GM12873 (cell line): Measurements from ENCODE around the gene MPO.

ENCODE experiments used
- TF ChIP-seq, protein P1 (sequence below): IDR thresholded peaks from 2 replicates; pipeline ENCODE4 v1.5.1; 2012; ENCODE audit warnings: low read depth, mild to moderate bottlenecking, moderate library complexity, low read length, control low read depth; ENCODE audit not compliant: insufficient read depth; ENCODE audit errors: missing control alignments

The MPO gene

DNA sequence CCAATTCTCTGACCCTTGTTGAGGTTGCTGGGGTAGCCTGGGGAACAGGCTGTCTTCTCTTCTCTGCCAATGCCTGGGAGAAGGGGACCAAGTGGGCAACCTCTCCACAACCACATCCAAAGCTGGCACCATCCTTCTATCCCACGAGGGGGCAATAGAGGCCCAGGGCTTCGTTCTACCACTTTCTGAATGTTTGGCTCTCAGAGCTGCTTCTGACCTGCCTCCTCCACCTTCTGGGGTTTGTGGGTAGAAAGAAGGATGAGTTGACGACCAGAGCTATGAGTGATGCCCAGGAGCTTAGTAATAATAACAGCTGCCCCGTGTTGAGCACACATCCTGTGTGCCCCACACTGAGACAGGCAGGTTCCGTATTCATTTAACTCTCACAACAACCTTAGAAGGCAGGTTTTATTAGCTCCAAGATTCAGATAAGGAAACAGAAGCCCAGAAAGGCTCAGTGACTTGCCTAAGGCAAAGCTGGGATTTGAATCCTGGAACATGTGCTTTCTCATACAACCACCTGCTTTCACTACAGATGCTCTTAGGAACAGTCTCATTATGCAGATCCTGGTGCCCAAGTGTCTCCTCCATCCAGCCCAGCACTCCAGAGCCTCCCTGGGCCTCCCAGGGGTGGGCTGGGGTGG, 36.8 kb upstream of the MPO start:
- TF ChIP-seq, protein P1, sequence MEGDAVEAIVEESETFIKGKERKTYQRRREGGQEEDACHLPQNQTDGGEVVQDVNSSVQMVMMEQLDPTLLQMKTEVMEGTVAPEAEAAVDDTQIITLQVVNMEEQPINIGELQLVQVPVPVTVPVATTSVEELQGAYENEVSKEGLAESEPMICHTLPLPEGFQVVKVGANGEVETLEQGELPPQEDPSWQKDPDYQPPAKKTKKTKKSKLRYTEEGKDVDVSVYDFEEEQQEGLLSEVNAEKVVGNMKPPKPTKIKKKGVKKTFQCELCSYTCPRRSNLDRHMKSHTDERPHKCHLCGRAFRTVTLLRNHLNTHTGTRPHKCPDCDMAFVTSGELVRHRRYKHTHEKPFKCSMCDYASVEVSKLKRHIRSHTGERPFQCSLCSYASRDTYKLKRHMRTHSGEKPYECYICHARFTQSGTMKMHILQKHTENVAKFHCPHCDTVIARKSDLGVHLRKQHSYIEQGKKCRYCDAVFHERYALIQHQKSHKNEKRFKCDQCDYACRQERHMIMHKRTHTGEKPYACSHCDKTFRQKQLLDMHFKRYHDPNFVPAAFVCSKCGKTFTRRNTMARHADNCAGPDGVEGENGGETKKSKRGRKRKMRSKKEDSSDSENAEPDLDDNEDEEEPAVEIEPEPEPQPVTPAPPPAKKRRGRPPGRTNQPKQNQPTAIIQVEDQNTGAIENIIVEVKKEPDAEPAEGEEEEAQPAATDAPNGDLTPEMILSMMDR = peak; percentile 92

DNA sequence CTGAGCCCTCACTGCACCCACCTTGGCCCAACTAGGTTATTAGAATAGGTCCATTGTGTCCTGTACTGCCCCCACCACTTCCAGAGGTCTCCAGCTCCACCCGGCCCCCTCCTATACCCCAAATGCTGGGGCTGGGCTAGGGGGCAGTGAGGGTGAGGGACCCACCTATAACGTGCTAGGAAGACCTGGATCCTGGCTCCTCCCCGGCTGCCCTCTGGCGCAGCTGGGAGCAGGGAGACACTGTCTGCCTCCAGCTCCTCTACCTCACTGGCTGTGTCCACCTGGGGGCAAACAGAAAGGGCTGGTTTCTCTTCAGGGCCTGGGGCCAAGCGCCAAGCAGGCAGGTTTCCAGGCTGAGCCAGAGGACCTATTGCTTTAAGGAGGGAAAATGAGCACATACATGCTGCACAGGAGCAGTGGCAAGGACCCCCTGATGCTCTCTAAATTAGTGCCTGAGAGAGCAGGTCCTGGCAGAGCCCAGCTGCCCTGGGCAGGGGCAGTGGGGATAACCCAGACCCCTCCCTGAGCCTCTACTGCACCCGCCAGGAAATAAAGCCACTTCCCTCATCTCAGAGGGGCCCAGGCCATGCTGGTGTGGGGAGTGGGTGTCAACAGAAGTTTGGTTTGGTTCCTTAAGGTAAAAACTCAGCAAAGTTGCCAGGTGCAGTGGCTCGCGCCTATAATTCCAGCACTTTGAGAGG, 35.7 kb upstream of the MPO start:
- TF ChIP-seq, protein P1 = no peak

DNA sequence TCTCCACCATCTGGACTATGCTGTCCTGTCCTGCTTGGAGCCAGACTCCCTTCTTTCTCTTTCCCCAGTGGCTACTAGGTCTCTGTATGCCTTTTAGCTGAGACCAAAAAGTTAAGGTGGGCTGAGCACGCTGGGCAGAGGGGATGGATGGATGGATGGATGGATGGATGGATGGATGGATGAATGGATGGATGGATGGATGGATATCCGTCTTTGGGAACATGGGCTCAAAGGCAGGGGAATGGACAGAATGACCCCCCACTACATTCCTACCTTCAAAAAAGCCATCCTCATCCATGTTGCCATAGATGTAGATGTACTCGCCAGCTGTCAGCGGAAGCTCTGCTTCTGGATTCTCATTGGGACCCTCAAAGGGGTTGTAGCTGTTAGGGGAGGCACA, 35.0 kb upstream of the MPO start:
- TF ChIP-seq, protein P1 = no peak

DNA sequence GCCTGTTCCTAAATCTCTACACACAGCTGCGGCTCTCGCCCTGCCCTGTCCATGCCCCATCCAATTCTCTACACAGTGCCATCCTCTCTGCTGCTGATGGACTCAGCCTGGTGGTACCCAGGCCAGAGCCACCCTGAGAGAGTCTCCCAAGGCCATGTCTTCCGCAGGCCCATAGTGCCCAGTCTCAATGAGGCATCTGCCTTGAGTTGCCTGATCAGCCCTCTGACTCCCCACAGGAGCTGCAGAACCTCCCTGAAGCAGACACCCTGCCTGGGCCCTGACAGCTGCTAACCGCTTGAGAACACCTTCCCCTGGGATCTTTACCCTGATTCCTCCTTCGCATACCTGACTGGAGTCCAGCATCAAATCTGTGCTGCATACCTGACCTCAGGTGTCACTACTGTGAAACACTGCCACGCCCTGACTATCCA, 34.6 kb upstream of the MPO start:
- TF ChIP-seq, protein P1 = no peak

DNA sequence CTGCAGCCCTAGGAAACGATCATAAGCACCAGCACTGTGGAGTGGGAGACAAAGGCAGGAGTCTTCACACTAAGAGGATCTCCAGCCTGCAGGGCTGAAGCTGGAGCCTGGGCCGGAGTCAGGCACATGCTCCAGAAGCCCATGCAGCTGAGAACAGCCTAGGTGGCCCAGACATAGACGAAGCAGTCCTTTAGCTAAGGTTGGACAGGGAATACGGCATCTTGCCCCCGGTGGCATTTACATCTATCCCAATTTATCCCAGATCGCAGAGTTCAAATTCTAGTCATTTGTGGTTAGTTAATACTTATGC, 33.9 kb upstream of the MPO start:
- TF ChIP-seq, protein P1 = no peak

DNA sequence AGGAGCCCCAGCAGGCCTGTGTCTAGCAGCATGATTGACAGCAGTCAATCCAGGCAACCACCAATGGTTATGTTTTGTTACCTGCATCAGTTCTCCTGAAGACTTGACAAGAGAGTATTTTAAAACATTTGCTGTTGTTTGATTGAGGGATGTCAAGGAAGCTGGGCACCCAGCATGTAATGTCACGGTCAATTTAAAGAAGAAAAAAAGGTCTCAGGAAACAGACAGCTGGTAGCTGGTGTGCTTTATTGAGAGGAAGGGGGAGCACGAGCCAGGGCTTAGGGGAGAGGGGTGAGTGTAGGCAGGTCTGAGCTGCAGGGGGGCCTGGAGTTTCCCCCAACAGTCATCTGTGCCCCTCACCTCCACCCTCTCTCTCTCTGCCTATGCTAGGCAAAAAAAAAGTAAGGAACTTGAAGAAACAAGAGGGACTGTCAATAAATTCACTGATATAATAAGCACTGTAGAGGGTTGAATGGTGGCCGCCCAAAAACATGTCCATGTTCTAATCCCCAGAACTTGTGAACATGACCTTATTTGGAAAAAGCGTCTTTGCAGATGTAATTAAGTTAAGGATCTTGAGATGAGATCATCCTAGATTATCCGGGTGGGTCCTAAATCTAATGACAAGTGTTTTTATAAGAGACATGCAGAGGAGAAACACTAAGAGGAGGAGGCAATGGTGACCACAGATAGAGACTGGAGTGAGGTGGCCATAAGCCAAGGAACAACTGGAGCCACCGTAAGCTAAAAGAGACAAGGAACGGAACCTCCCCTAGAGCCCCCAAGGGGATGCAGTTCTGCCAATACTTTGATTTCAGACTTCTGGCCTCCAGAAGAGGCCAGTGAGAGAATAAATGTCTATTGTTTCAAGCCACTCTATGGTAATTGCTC, 33.3 kb upstream of the MPO start:
- TF ChIP-seq, protein P1 = no peak

DNA sequence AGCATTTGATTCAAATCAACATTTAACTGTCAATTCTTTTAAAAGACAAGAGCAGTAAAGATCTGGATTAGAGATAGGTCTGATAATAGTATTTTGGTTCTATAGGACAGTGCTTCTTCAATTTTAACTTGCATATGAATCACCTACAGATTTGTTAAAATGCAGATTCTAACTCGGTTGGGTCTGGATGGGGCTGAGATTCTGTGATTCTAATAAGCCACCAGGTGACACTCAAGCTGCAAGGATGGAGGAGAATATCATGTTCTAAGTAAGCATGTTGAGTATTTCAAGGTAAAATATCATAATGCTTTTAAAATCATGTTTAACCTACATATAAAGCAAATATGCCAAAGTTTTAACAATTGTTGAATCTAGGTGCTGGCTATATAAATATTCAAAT, 32.1 kb upstream of the MPO start:
- TF ChIP-seq, protein P1 = no peak
